HG03108 (cell line): Measurements from ENCODE around the gene E2F8.
"Not testable (repeated sequence)": the region's sequence is repeated elsewhere in the genome, so short reads cannot be mapped to it uniquely, and the experiment has no call there.

Experiments used
- ATAC-seq: cut with Tn5 transposase; IDR thresholded peaks from one replicate; pipeline ENCODE4 v1.9.1; 2021; ENCODE audit warnings: moderate library complexity; ENCODE audit not compliant: unreplicated experiment

E2F8 gene, protein sequence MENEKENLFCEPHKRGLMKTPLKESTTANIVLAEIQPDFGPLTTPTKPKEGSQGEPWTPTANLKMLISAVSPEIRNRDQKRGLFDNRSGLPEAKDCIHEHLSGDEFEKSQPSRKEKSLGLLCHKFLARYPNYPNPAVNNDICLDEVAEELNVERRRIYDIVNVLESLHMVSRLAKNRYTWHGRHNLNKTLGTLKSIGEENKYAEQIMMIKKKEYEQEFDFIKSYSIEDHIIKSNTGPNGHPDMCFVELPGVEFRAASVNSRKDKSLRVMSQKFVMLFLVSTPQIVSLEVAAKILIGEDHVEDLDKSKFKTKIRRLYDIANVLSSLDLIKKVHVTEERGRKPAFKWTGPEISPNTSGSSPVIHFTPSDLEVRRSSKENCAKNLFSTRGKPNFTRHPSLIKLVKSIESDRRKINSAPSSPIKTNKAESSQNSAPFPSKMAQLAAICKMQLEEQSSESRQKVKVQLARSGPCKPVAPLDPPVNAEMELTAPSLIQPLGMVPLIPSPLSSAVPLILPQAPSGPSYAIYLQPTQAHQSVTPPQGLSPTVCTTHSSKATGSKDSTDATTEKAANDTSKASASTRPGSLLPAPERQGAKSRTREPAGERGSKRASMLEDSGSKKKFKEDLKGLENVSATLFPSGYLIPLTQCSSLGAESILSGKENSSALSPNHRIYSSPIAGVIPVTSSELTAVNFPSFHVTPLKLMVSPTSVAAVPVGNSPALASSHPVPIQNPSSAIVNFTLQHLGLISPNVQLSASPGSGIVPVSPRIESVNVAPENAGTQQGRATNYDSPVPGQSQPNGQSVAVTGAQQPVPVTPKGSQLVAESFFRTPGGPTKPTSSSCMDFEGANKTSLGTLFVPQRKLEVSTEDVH

GRCh38 chr11:19240420-19241259 is at the start of gene E2F8:
E2F8 (minus strand) TSS chr11:19240945; CDS start chr11:19240121, 824 bp downstream.
- ATAC-seq, result peak; percentile 91

GRCh38 chr11:19290356-19290755 is 49.6 kb upstream of the E2F8 start:
- ATAC-seq, result no peak

DNA sequence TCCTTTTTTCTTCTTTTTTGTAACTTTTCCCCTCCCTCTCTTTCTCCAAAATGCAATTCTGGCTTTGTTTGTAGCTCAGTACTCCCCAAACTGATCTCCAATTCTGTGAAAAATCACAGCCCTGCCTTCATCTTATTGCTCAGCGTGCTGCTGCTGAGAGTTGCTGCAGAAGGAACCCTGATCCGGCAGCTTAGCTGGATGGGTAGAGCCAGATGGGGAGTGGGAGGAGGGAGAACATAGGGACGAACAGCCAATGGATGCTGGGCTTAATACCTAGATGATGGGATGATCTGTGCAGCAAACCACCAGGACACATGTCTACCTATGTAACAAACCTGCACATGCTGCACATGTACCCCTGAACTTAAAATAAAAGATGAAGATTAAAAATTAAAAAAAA is 47.5 kb upstream of the E2F8 start:
- no peak for ATAC-seq

DNA sequence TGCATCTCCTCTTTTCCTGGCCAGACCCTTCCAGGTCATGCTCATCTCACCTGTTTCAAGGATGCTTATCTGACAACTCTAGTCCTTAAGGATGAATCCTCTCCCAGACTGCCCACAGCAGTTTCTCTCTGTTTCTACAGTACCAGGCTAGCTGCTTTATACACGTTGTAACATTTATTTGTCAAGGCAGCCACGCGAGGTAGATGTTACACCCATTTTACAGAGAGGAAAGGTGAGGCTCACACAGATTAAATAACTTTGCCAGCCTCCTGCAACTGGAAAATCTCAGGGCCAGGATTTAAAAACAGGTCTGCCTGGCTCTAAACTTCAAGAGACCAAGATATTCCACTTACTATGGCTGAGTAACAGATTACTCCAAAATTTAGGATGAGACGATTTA is 45.7 kb upstream of the E2F8 start:
- no peak for ATAC-seq

DNA sequence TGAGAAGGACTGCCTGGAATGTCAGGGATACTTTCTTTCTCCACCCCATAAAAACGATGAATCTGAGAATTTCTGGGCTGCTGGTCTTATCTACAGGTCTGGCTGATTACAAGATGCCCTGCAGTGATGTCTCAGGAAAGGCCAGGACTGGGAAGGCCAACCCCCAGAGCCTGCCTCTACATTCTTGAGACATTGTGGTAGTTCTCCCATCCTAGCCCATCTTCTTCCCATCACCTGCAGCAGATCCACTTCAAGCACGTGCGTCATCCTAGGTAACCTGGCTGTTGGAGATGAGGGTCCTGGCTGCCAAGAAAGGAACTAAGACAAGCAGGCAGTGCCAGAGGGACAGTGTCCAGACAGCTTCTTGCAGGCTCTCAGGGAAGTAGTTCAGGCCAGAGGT is 44.1 kb upstream of the E2F8 start:
- ATAC-seq, result no peak

- no peak for ATAC-seq
Observed at GRCh38 chr11:19283991-19284390, 43.2 kb upstream of the E2F8 start.

- ATAC-seq, result no peak
Observed at GRCh38 chr11:19281555-19281954, 40.8 kb upstream of the E2F8 start.

GRCh38 chr11:19281041-19281440 is 40.3 kb upstream of the E2F8 start:
- ATAC-seq, result no peak

DNA sequence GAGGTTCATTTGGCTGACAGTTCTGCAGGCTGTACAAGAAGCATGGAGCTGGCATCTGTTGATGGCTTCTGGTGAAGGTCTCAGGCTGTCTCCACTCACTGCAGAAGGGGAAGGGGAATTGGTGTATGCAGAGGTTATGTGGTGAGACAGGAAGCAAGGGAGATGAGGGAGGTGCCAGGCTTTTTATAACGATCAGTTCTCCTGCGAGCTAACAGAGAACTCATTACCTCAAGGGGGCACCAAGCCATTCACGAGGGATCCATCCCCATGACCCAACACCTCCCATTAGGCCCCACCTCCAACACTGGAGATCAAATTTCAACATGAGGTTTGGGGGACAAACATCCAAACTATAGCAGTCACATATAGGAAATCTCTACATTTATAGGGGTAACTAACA is 38.7 kb upstream of the E2F8 start:
- ATAC-seq, result no peak

DNA sequence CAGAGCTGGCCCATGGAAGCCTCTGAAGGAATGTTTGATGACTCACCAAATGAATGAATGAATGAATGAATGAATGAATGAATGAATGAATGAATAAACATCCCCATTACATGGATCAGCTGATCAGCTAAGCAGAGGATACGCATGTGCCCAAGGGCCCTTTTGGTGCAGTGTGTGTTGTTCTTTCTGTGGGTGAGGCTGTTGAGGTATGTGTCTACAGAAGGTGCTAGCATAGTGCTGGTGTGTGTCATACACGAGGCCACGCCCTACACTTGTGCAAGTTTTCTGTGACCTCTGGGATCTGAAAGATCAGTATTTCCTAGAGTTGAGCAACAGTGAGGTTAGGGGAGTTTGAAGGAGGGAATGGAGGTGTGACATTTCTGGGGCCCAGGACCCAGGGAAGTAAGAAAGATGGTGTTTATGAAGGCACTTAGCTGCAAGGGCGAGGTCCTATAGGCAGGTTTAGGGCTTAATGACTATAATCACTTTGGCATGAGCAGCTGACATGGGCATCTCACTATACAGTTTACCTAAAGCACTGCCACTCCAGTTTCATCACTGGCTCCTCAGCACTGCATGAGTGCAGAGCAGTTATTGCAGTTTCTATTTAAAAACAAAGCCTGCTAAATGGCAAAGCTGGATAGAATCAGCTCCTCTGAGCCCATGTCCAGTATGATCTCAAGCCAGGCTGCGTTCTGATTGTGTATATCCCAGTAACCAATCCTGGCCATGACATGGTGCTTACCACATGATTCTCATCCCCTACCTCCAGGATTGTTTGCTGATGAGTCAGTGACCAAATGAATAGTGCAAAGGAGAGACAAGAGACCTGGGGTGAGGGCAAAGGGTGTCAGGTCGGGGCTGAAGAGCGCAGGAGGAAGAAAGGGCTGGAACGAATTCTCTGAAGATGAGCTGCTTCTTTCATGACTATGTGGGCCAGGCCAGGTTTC is 36.4 kb upstream of the E2F8 start:
- ATAC-seq, result no peak

- ATAC-seq, result no peak
Observed at GRCh38 chr11:19275496-19275895, 34.8 kb upstream of the E2F8 start.

GRCh38 chr11:19273219-19273618 is 32.5 kb upstream of the E2F8 start:
- not testable (repeated sequence) for ATAC-seq

- ATAC-seq, result no peak
Observed at GRCh38 chr11:19268909-19269308, 28.2 kb upstream of the E2F8 start.

GRCh38 chr11:19267567-19267966 is 26.8 kb upstream of the E2F8 start:
- ATAC-seq, result no peak

DNA sequence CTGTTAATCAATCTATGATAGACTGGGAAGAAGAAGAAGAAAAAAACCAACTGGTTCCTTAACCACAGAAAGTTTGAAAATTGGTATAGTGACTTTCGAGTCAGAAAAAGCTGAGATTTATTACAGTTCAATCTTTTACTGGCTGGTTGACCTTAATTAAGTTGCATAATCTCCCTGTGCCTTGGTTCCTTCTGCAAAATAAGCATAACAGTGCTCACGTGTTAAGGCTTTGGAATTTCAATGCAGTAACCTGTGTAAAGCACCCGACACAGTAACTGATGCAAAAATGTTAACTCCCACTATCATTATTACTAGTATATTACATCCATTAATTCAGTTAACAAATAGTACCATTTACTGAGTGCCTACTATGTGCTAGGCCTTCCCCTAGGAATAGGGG is 22.6 kb upstream of the E2F8 start:
- ATAC-seq, result no peak

- no peak for ATAC-seq
Observed at GRCh38 chr11:19259487-19260345, 19.0 kb upstream of the E2F8 start.

DNA sequence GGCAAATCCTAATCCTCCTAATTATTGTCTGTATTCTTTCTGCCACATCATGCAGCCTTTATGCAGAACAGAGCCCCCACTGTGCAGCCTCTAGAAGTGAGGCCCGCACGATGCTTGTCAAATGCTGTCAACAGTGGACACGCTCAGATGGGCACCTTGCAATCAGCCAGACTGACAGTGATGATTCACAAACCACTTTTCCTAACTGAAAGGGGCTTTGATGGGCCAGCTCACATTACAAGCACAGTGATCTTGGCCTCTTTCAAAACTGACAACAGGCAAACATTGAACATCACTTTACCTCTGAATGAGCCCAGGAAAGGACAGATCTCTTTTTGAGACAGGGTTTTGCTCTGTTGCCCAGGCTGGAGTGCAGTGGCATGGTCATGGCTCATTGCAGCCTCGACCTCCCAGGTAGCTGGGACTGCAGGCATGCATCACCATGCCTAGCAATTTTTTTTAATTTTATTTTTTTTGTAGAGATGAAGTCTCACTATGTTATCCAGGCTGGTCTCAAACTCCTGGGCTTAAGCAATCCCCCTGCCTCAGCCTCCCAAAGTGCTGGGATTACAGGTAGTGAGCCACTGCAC is 18.0 kb upstream of the E2F8 start:
- ATAC-seq, result no peak

DNA sequence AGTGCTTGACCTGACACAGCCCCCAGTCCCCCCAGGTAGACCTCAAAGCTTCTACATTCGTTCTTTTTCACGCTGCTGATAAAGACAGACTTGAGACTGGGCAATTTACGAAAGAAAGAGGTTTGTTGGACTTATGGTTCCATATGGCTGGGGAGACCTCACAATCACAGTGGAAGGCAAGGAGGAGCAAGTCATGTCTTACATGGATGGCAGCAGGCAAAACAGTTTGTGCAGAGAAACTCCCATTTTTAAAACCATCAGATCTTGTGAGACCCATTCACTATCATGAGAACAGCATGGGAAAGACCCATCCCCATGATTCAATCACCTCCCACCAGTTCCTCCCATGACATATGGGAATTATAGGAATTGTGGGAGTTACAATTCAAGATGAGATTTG is 13.7 kb upstream of the E2F8 start:
- ATAC-seq, result not testable (repeated sequence)

- ATAC-seq, result no peak
Observed at GRCh38 chr11:19253817-19254216, 13.1 kb upstream of the E2F8 start.
